ENCODE measurements around the gene RPL9. TPM values are rescaled to one million over a fixed set of nuclear protein-coding genes. Genes with fewer than 3 reads are reported as not detected.
"Not testable (repeated sequence)": the region's sequence is repeated elsewhere in the genome, so short reads cannot be mapped to it uniquely, and the experiment has no call there.

Gene RPL9
- total RNA-seq, 1 experiment from 2014 or later: 971 TPM

GRCh38 chr4:39466747-39467146 is 8.0 kb upstream of the RPL9 start:
- TF ChIP-seq CTCF (conservative IDR thresholded peaks at IDR 0.05; ENCODE audit: low read depth, low read length) (no peak), EZH2 (IDR thresholded peaks at IDR 0.05; ENCODE audit: borderline replicate concordance, low read depth, low read length, poor library complexity, severe bottlenecking) (no peak)
- H3K36me3 ChIP-seq (ENCODE audit: insufficient read depth, low read length, poor library complexity, severe bottlenecking): peaks cover 3% of the 10 kb centered on the region
- no peaks in the 10 kb centered on the region for H3K9me3 ChIP-seq (ENCODE audit: low read depth, low read length, poor library complexity, severe bottlenecking)
- no peaks in the 10 kb centered on the region for H3K27me3 ChIP-seq (replicated peaks; ENCODE audit: insufficient read depth, low read depth, low read length, poor library complexity)
- intact Hi-C loops (cut with micrococcal nuclease; ENCODE audit: unreplicated experiment): loop anchor here (5.0 to 10.0 kb wide), 2 partner anchors 591 to 858 kb away; partner anchors contain the start of gene N4BP2
- ChIA-PET CTCF (no interaction called here), POLR2A (ENCODE audit: low non-redundant PET) (interaction anchor here (0.5 to 0.6 kb wide), 2 partner anchors 28 to 39 kb away, joined by 3 read pairs; no protein-coding TSS in a partner anchor)
- DNase-seq (ENCODE audit: low spot score): no peak
- H3K4me1 ChIP-seq (ENCODE audit: insufficient read depth, low read length, poor library complexity, severe bottlenecking): peaks cover 8% of the 10 kb centered on the region
- H3K4me3 ChIP-seq (ENCODE audit: low read depth, low read length, poor library complexity, severe bottlenecking): no peak overlapping the region
- H3K27ac ChIP-seq (ENCODE audit: low read depth, low read length, poor library complexity, severe bottlenecking): no peak overlapping the region
- no TSS peak for BruUV-seq (replicated peaks)

GRCh38 chr4:39464886-39465501 is 6.3 kb upstream of the RPL9 start:
- CTCF ChIA-PET: interaction anchor here (0.6 kb wide), 1 partner anchor 247 kb away, joined by 3 read pairs; no protein-coding TSS in a partner anchor
- H3K9me3 ChIP-seq (ENCODE audit: low read depth, low read length, poor library complexity, severe bottlenecking): no peaks in the 10 kb centered on the region
- H3K27ac ChIP-seq (ENCODE audit: low read depth, low read length, poor library complexity, severe bottlenecking): peak overlapping the region; percentile 46
- no peak overlapping the region for H3K4me3 ChIP-seq (ENCODE audit: low read depth, low read length, poor library complexity, severe bottlenecking)
- no peak for TF ChIP-seq EZH2 (IDR thresholded peaks at IDR 0.05; ENCODE audit: borderline replicate concordance, low read depth, low read length, poor library complexity, severe bottlenecking)
- peak; percentile 31; the same call in 1 of the 2 replicates for TF ChIP-seq CTCF (conservative IDR thresholded peaks at IDR 0.05; ENCODE audit: low read depth, low read length)
- intact Hi-C loops (cut with micrococcal nuclease; ENCODE audit: unreplicated experiment): loop anchor here (5.0 to 10.0 kb wide), 2 partner anchors 592 to 860 kb away; partner anchors contain the start of gene N4BP2
- no TSS peak for BruUV-seq (replicated peaks)
- H3K4me1 ChIP-seq (ENCODE audit: insufficient read depth, low read length, poor library complexity, severe bottlenecking): peaks cover 8% of the 10 kb centered on the region
- peak; percentile 84 for DNase-seq (ENCODE audit: low spot score)
- POLR2A ChIA-PET (ENCODE audit: low non-redundant PET): no interaction called here
- H3K36me3 ChIP-seq (ENCODE audit: insufficient read depth, low read length, poor library complexity, severe bottlenecking): peaks cover 3% of the 10 kb centered on the region
- no peaks in the 10 kb centered on the region for H3K27me3 ChIP-seq (replicated peaks; ENCODE audit: insufficient read depth, low read depth, low read length, poor library complexity)

- ChIA-PET CTCF (interaction anchor here (1.9 kb wide), 1 partner anchor 11 kb away, joined by 8 read pairs; no protein-coding TSS in a partner anchor), POLR2A (ENCODE audit: low non-redundant PET) (interaction anchor here (0.7 to 1.0 kb wide), 2 partner anchors 11 to 276 kb away, joined by 3 read pairs; no protein-coding TSS in a partner anchor)
- DNase-seq (ENCODE audit: low spot score); intact Hi-C loops (cut with micrococcal nuclease; ENCODE audit: unreplicated experiment); H3K27me3 ChIP-seq (replicated peaks; ENCODE audit: insufficient read depth, low read depth, low read length, poor library complexity); BruUV-seq (replicated peaks); H3K9me3 ChIP-seq (ENCODE audit: low read depth, low read length, poor library complexity, severe bottlenecking): not testable (repeated sequence)
- Histone ChIP-seq H3K4me3 (ENCODE audit: low read depth, low read length, poor library complexity, severe bottlenecking) (peak overlapping the region; percentile 93), H3K36me3 (ENCODE audit: insufficient read depth, low read length, poor library complexity, severe bottlenecking) (peaks cover 52% of the 10 kb centered on the region), H3K4me1 (ENCODE audit: insufficient read depth, low read length, poor library complexity, severe bottlenecking) (peaks cover 18% of the 10 kb centered on the region), H3K27ac (ENCODE audit: low read depth, low read length, poor library complexity, severe bottlenecking) (peak overlapping the region; percentile 94)
Measured at GRCh38 chr4:39458161-39458504, 589 bp downstream of the RPL9 start.
